Stimulated activated CD8-positive, alpha-beta memory T cell treated with anti-CD3 and anti-CD28 coated beads, Interleukin-4, amount 100 ng/mL, for 48 hours (primary cell): ENCODE results near the gene ZC3H12C.

Source experiments
- DNase-seq: peaks from one replicate; pipeline ENCODE4 v3.0.0-alpha.2; 2020

Gene ZC3H12C

GRCh38 chr11:110156503-110156902, 63.3 kb downstream of the ZC3H12C start:
- no peak for DNase-seq

GRCh38 chr11:110158317-110159200, 65.4 kb downstream of the ZC3H12C start:
- DNase-seq, result no peak

- no peak for DNase-seq
These were observed 66.3 kb downstream of the ZC3H12C start for GRCh38 chr11:110159476-110159875.

- no peak for DNase-seq
These were observed 66.8 kb downstream of the ZC3H12C start for GRCh38 chr11:110160016-110160415.

- DNase-seq, result no peak
These were observed 67.2 kb downstream of the ZC3H12C start for GRCh38 chr11:110160437-110160836.

- no peak for DNase-seq
These were observed 67.9 kb downstream of the ZC3H12C start for GRCh38 chr11:110161061-110161460.

GRCh38 chr11:110162216-110162615, 69.0 kb downstream of the ZC3H12C start:
- no peak for DNase-seq

- no peak for DNase-seq
These were observed 72.1 kb downstream of the ZC3H12C start for GRCh38 chr11:110165039-110165925.

- DNase-seq, result no peak
These were observed 75.0 kb downstream of the ZC3H12C start for GRCh38 chr11:110168033-110168803.

GRCh38 chr11:110169738-110170137, 76.5 kb downstream of the ZC3H12C start:
- no peak for DNase-seq

- no peak for DNase-seq
These were observed 79.4 kb downstream of the ZC3H12C start for GRCh38 chr11:110172468-110173065.

- peak; percentile 85 for DNase-seq
These were observed 80.8 kb downstream of the ZC3H12C start for GRCh38 chr11:110173811-110174644.

- DNase-seq, result no peak
These were observed 81.6 kb downstream of the ZC3H12C start for GRCh38 chr11:110174645-110175310.

- no peak for DNase-seq
These were observed 83.3 kb downstream of the ZC3H12C start for GRCh38 chr11:110176366-110177085.

GRCh38 chr11:110177086-110177456, 83.9 kb downstream of the ZC3H12C start:
- no peak for DNase-seq

GRCh38 chr11:110179064-110179463, 85.9 kb downstream of the ZC3H12C start:
- DNase-seq, result no peak

GRCh38 chr11:110182886-110183285, 89.7 kb downstream of the ZC3H12C start:
- no peak for DNase-seq

- DNase-seq, result no peak
These were observed 91.3 kb downstream of the ZC3H12C start for GRCh38 chr11:110184456-110184855.

- no peak for DNase-seq
These were observed 92.0 kb downstream of the ZC3H12C start for GRCh38 chr11:110185121-110185591.

GRCh38 chr11:110185599-110185998, 92.4 kb downstream of the ZC3H12C start:
- no peak for DNase-seq
